ENCODE measurements around the gene CCSER1.
"Not testable (repeated sequence)": the region's sequence is repeated elsewhere in the genome, so short reads cannot be mapped to it uniquely, and the experiment has no call there.

CCSER1 gene

GRCh38 chr4:91222014-91222413, 1094.8 kb downstream of the CCSER1 start:
- no peak for DNase-seq

- no peak for DNase-seq
Measured at GRCh38 chr4:91226867-91227266, 1099.7 kb downstream of the CCSER1 start.

- DNase-seq: no peak
Measured at GRCh38 chr4:91228659-91229058, 1101.5 kb downstream of the CCSER1 start.

GRCh38 chr4:91233164-91233563, 1106.0 kb downstream of the CCSER1 start:
- no peak for DNase-seq

GRCh38 chr4:91243132-91243531, 1115.9 kb downstream of the CCSER1 start:
- no peak for DNase-seq

- DNase-seq: no peak
Measured at GRCh38 chr4:91256043-91256442, 1128.8 kb downstream of the CCSER1 start.

GRCh38 chr4:91256751-91257150, 1129.6 kb downstream of the CCSER1 start:
- no peak for DNase-seq

- no peak for DNase-seq
Measured at GRCh38 chr4:91257721-91258120, 1130.5 kb downstream of the CCSER1 start.

- DNase-seq: no peak
Measured at GRCh38 chr4:91258326-91258725, 1131.1 kb downstream of the CCSER1 start.

GRCh38 chr4:91267543-91267942, 1140.3 kb downstream of the CCSER1 start:
- no peak for DNase-seq

- not testable (repeated sequence) for DNase-seq
Measured at GRCh38 chr4:91268481-91268880, 1141.3 kb downstream of the CCSER1 start.

GRCh38 chr4:91268913-91269312, 1141.7 kb downstream of the CCSER1 start:
- no peak for DNase-seq

GRCh38 chr4:91279899-91280298, 1152.7 kb downstream of the CCSER1 start:
- DNase-seq: no peak

- DNase-seq: no peak
Measured at GRCh38 chr4:91280551-91281290, 1153.5 kb downstream of the CCSER1 start.

GRCh38 chr4:91282217-91282616, 1155.0 kb downstream of the CCSER1 start:
- DNase-seq: no peak

GRCh38 chr4:91283726-91284230, 1156.6 kb downstream of the CCSER1 start:
- DNase-seq: no peak

GRCh38 chr4:91284480-91284879, 1157.3 kb downstream of the CCSER1 start:
- DNase-seq: no peak

GRCh38 chr4:91285487-91285886, 1158.3 kb downstream of the CCSER1 start:
- no peak for DNase-seq

- DNase-seq: no peak
Measured at GRCh38 chr4:91288702-91289311, 1161.6 kb downstream of the CCSER1 start.

- no peak for DNase-seq
Measured at GRCh38 chr4:91298156-91298700, 1171.0 kb downstream of the CCSER1 start.

GRCh38 chr4:91298824-91299223, 1171.6 kb downstream of the CCSER1 start:
- DNase-seq: no peak

- DNase-seq: no peak
Measured at GRCh38 chr4:91302120-91302519, 1174.9 kb downstream of the CCSER1 start.

GRCh38 chr4:91304292-91304691, 1177.1 kb downstream of the CCSER1 start:
- DNase-seq: no peak

GRCh38 chr4:91317434-91317833, 1190.2 kb downstream of the CCSER1 start:
- no peak for DNase-seq
